ENCODE data around the gene ANO10. TPM values are rescaled to one million over a fixed set of nuclear protein-coding genes. Genes with fewer than 3 reads are reported as not detected.

Gene ANO10
- total and polyA plus RNA-seq, 7 donors = 10.3 to 18.8 (median 13.1) TPM

DNA sequence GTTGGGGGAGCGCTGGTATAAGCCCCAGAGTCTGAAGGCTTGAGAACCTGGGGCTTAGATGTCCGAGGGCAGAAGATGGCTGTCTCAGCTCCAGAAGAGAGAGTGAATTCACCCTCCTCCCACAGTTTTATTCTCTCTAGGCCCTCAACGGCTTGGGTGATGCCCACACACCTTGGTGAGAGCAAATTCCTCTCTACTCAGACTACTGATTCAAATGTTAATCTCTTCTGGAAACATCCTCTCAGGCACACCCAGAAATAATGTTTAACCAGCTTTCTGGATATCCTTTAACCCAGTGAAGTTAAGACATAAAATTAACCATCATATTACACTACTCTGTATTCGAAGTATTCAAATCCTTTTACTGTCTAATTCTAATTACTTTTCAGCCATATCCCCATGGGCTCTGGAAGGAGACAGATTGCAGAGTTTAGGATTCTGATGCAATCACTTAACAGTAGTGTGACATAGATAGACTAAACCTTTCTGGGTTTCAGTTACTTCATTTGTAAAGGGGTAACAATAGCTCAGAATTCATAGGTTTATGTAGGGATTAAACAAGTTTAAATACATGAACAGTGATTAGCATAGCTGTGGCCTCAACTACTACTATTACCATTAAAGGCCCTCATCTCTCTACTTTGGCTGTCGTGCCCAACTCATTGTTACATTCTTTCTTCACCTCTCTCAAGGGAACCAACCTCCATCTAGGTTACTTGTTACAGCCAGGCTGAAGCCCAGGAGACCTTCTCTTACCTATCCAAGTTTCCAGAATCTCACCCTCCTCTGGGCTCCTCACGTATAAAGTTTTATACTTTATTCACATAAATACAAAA, 25.7 kb upstream of the ANO10 start:
- DNase-seq (no peak), ATAC-seq (no peak)
- Histone ChIP-seq H3K27me3 (ENCODE audit: insufficient read depth in 3 of 3, low read length in 2 of 3) (no peaks in the 10 kb centered on the region), H3K4me1 (peaks cover 5% of the 10 kb centered on the region), H3K36me3 (ENCODE audit: insufficient read depth in 1 of 2, low read depth in 1 of 2) (no peaks in the 10 kb centered on the region), H3K27ac (no peak overlapping the region), H3K4me3 (no peak overlapping the region), H3K9me3 (no peaks in the 10 kb centered on the region)
- no peak for TF ChIP-seq CTCF (IDR thresholded peaks at IDR 0.05)
- intact Hi-C loops (cut with DNase I) = no loop called here
- 73 to 76% (median 76%) methylated on average over 6 of the region's 6 CpGs for WGBS, 3 donors

DNA sequence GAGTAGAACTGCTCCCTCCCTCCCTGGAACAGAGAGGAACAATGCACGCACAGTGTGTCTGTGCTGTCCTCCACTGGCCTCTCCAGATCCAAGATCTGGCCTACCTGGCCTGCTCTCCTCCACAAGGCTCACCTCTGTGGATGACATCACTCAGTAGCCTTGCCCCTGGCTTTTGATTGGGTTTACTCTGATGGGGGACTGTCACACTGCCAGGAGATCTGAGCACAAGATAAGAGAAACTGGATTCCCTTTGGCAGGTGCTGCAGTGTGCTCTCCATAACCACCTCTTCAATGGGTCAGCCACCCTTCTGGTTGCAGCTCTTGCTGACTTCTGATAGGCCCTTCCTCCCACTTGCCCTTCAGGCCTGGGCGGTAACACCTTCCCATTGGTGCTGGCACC, 22.6 kb upstream of the ANO10 start:
- intact Hi-C loops (cut with DNase I) = no loop called here
- no peak for ATAC-seq
- TF ChIP-seq CTCF (IDR thresholded peaks at IDR 0.05) = no peak
- Histone ChIP-seq H3K36me3 (ENCODE audit: insufficient read depth in 1 of 2, low read depth in 1 of 2) (no peaks in the 10 kb centered on the region), H3K4me1 (peaks cover 5% of the 10 kb centered on the region), H3K27ac (no peak overlapping the region), H3K9me3 (no peaks in the 10 kb centered on the region), H3K4me3 (no peak overlapping the region), H3K27me3 (ENCODE audit: insufficient read depth in 3 of 3, low read length in 2 of 3) (no peaks in the 10 kb centered on the region)
- 95 to 100% (median 97%) methylated on average over 2 of the region's 2 CpGs for WGBS, 3 donors
- DNase-seq = no peak

DNA sequence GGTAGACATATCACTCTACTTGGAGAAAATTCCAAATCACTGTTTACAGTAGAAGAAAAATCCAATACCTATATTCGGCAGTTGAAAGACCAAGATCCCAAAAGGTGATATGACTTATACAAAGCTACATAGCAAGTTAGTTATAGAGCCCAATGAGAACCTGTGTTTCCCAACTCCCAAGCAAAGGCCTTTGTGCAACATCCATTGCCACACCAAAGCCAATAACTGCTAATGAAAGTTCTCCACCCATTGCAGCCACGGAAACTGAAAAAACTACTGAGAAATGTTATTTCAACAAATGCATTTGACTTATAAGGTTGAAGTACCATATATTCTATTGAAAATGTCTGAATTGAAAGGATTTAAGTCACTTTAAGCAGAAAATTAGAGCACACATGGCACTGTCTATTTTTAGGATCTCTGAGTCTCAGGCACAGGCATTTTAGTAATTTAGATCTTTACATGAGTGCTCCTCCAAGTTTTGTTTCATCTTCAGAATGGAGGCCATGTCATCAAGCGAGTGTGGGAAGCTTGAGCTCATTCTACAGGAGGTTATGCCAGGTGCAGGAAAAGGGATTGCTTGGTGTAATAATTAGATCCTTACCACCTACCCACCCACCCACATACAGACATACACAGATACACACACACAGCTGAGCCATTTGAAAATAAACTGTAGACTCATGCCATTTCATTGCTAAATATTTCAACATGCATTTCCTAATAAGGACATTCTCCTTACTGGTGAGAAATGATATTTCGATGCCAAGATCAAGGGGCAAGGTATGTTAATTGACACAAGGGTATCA, 19.7 kb upstream of the ANO10 start:
- H3K36me3 ChIP-seq (ENCODE audit: insufficient read depth in 1 of 2, low read depth in 1 of 2) = no peaks in the 10 kb centered on the region
- no peak overlapping the region for H3K27ac ChIP-seq
- DNase-seq (no peak), ATAC-seq (peak in 2 of 4 donors; percentile 66 to 67)
- no peaks in the 10 kb centered on the region for H3K27me3 ChIP-seq (ENCODE audit: insufficient read depth in 3 of 3, low read length in 2 of 3)
- WGBS, 3 donors = 78 to 86% (median 85%) methylated on average over 4 of the region's 4 CpGs
- TF ChIP-seq CTCF (IDR thresholded peaks at IDR 0.05) = no peak
- H3K4me1 ChIP-seq = peaks cover 4% of the 10 kb centered on the region
- no peak overlapping the region for H3K4me3 ChIP-seq
- H3K9me3 ChIP-seq = no peaks in the 10 kb centered on the region
- intact Hi-C loops (cut with DNase I) = no loop called here

DNA sequence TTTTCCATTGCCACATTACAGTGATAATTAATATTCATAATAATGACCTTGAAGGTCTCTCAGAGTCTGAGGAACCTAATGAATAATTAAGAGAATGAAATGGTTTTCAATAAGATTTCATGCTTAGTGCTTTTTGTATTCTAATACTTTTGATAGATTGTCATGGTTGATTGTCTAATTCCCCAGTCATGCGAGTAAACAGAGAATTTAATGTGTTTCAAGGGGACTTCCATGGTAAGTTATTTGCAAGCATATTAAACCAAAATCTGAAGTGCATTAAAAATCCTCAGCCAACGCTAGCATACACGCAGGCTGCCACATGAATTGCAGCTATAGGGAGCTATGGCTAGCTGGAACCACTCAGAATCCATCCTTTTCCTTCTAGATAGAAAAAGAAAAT, 18.9 kb upstream of the ANO10 start:
- intact Hi-C loops (cut with DNase I) = no loop called here
- ATAC-seq (no peak), DNase-seq (no peak)

More for the DNA sequence above, 18.9 kb upstream of the ANO10 start:
- WGBS, 3 donors = 49 to 65% (median 51%) methylated on average over 3 of the region's 3 CpGs
- TF ChIP-seq CTCF (IDR thresholded peaks at IDR 0.05) = no peak
- Histone ChIP-seq H3K27me3 (ENCODE audit: insufficient read depth in 3 of 3, low read length in 2 of 3) (no peaks in the 10 kb centered on the region), H3K4me1 (peaks cover 4% of the 10 kb centered on the region), H3K4me3 (no peak overlapping the region), H3K27ac (no peak overlapping the region), H3K36me3 (ENCODE audit: insufficient read depth in 1 of 2, low read depth in 1 of 2) (no peaks in the 10 kb centered on the region), H3K9me3 (no peaks in the 10 kb centered on the region)
